PC-9 (cell line): ENCODE results near the gene KAT6B.

ENCODE experiments used
- CTCF ChIP-seq: fragments of 200-600 bp; sonication (generic); conservative IDR thresholded peaks from 2 replicates; pipeline ENCODE4 v1.6.1; 2017; ENCODE audit warnings: mixed run types, antibody characterized with exemption, mild to moderate bottlenecking, moderate library complexity
- EZH2 ChIP-seq: fragments of 200-600 bp; sonication (generic); IDR thresholded peaks from 2 replicates; pipeline ENCODE4 v1.8.0; 2017; ENCODE audit warnings: antibody characterized with exemption, low read depth

GRCh38 chr10:75048669-75049098 lies 222.3 kb downstream of the KAT6B start:
- no peak for TF ChIP-seq EZH2
- TF ChIP-seq CTCF = no peak
